H1 (cell line): ENCODE measurements around the gene STAT5A.

Experiments
- CBX5 ChIP-seq: fragments of 300-800, 300-1000 bp; sonication (generic); IDR thresholded peaks from 2 replicates; pipeline ENCODE4 v1.7.1; 2016; ENCODE audit warnings: antibody characterized with exemption, low read length, low read depth
- CBX8 ChIP-seq: fragments of 300-800, 300-1000 bp; sonication (generic); IDR thresholded peaks from 2 replicates; pipeline ENCODE4 v1.7.1; 2016; ENCODE audit warnings: low read depth, low read length, borderline replicate concordance
- CHD1 ChIP-seq: IDR thresholded peaks from 2 replicates; pipeline ENCODE4 v1.6.1; 2012; ENCODE audit warnings: low read depth, low read length, improper control_type of control experiment
- EP300 ChIP-seq, 2 experiments: IDR thresholded peaks; 1 replicate in 1 of 2; 2 replicates in 1 of 2; pipeline ENCODE4 v1.6.1; 2011 to 2012; ENCODE audit warnings: low read depth in 2 of 2, low read length in 2 of 2, mild to moderate bottlenecking in 2 of 2, borderline replicate concordance in 1 of 2, inconsistent platforms in 1 of 2, moderate library complexity in 1 of 2
- POLR2AphosphoS5 ChIP-seq: IDR thresholded peaks from 2 replicates; pipeline ENCODE4 v1.6.1; 2011; ENCODE audit warnings: low read depth, low read length
- POU5F1 ChIP-seq: IDR thresholded peaks from 2 replicates; pipeline ENCODE4 v1.6.1; 2011; ENCODE audit warnings: low read depth, mild to moderate bottlenecking, low read length, moderate library complexity
- RFX5 ChIP-seq: IDR thresholded peaks from 2 replicates; pipeline ENCODE4 v1.6.1; 2011; ENCODE audit warnings: low read depth, low read length, improper control_type of control experiment, borderline replicate concordance
- SIN3A ChIP-seq, 2 experiments: IDR thresholded peaks in 1 of 2; conservative IDR thresholded peaks in 1 of 2; 2 replicates each; pipeline ENCODE4 v1.6.1; 2011 to 2012; ENCODE audit warnings: low read length in 2 of 2, improper control_type of control experiment in 1 of 2, low read depth in 1 of 2, mild to moderate bottlenecking in 1 of 2
- SUZ12 ChIP-seq: fragments of 200-600 bp; sonication (generic); IDR thresholded peaks from 2 replicates; pipeline ENCODE4 v1.6.1; 2012; ENCODE audit warnings: mild to moderate bottlenecking, inconsistent platforms, low read length, moderate library complexity, mixed read lengths
- TAF1 ChIP-seq: IDR thresholded peaks from 2 replicates; pipeline ENCODE4 v1.6.1; 2011; ENCODE audit warnings: mild to moderate bottlenecking, low read depth, low read length
- YY1 ChIP-seq: IDR thresholded peaks from 2 replicates; pipeline ENCODE4 v1.6.1; 2011; ENCODE audit warnings: low read depth, mild to moderate bottlenecking, low read length
- ZNF274 ChIP-seq: IDR thresholded peaks from 2 replicates; pipeline ENCODE4 v1.7.0; 2012; ENCODE audit warnings: low read length, borderline replicate concordance; ENCODE audit errors: extremely low read depth
- TF ChIP-seq, protein P1 (sequence below), 3 experiments: IDR thresholded peaks; 1 replicate in 2 of 3; 2 replicates in 1 of 3; pipeline versions ENCODE4 v1.5.1 to v1.6.1; 2011; ENCODE audit warnings: low read length in 3 of 3, mild to moderate bottlenecking in 3 of 3, inconsistent platforms in 2 of 3, low read depth in 1 of 3, moderate library complexity in 1 of 3; ENCODE audit not compliant: insufficient read depth in 1 of 3; ENCODE audit errors: control extremely low read depth in 1 of 3
- TF ChIP-seq, protein P2 (sequence below): IDR thresholded peaks from 2 replicates; pipeline ENCODE4 v1.6.1; 2011; ENCODE audit warnings: low read length, improper control_type of control experiment

DNA sequence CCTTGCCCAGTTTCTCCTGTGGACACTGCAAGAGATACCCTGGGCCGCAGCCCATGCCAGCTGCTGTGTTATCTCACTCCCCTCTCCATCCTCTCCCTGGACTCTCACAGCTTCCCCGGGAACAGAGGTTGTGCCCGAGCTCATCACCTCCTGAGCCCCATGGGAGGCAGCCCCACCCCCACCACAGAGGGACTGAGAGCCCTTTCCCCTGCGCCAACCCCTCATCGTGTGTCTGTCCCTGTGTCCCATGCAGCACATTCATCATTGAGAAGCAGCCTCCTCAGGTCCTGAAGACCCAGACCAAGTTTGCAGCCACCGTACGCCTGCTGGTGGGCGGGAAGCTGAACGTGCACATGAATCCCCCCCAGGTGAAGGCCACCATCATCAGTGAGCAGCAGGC lies 12.7 kb downstream of the STAT5A start:
- TF ChIP-seq CHD1 (no peak), POLR2AphosphoS5 (no peak), TAF1 (no peak), SUZ12 (no peak), SIN3A (conservative IDR thresholded peaks at IDR 0.05 in 1 of 2, IDR thresholded peaks at IDR 0.05 in 1 of 2; ENCODE audit: low read depth in 1 of 2, low read length in 2 of 2) (no peak), POU5F1 (no peak), YY1 (no peak), ZNF274 (no peak), RFX5 (no peak), EP300 (IDR thresholded peaks at IDR 0.05; ENCODE audit: borderline replicate concordance in 1 of 2, low read depth in 2 of 2, low read length in 2 of 2) (no peak), CBX8 (no peak), CBX5 (no peak)
- TF ChIP-seq, protein P1, sequence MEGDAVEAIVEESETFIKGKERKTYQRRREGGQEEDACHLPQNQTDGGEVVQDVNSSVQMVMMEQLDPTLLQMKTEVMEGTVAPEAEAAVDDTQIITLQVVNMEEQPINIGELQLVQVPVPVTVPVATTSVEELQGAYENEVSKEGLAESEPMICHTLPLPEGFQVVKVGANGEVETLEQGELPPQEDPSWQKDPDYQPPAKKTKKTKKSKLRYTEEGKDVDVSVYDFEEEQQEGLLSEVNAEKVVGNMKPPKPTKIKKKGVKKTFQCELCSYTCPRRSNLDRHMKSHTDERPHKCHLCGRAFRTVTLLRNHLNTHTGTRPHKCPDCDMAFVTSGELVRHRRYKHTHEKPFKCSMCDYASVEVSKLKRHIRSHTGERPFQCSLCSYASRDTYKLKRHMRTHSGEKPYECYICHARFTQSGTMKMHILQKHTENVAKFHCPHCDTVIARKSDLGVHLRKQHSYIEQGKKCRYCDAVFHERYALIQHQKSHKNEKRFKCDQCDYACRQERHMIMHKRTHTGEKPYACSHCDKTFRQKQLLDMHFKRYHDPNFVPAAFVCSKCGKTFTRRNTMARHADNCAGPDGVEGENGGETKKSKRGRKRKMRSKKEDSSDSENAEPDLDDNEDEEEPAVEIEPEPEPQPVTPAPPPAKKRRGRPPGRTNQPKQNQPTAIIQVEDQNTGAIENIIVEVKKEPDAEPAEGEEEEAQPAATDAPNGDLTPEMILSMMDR (IDR thresholded peaks at IDR 0.05; ENCODE audit: control extremely low read depth in 1 of 3, insufficient read depth in 1 of 3, low read depth in 1 of 3, low read length in 3 of 3): no peak
- TF ChIP-seq, protein P2, sequence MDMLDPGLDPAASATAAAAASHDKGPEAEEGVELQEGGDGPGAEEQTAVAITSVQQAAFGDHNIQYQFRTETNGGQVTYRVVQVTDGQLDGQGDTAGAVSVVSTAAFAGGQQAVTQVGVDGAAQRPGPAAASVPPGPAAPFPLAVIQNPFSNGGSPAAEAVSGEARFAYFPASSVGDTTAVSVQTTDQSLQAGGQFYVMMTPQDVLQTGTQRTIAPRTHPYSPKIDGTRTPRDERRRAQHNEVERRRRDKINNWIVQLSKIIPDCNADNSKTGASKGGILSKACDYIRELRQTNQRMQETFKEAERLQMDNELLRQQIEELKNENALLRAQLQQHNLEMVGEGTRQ: no peak
